SK-N-SH treated with all-trans-retinoic acid at 6 μM for 48 hours (cell line): ENCODE data around the gene DIAPH3.

Source experiments
- ESRRG ChIP-seq: fragments of 250-450 bp; sonication (Bioruptor Pico); IDR thresholded peaks from 2 replicates; pipeline ENCODE4 v1.6.1; 2021; ENCODE audit warnings: mild to moderate bottlenecking
- OSR1 ChIP-seq: fragments of 250-450 bp; sonication (Bioruptor Pico); IDR thresholded peaks from 2 replicates; pipeline ENCODE4 v1.8.0; 2022; ENCODE audit warnings: moderate library complexity, mild to moderate bottlenecking, inconsistent platforms
- PATZ1 ChIP-seq: fragments of 250-450 bp; sonication (Bioruptor Pico); IDR thresholded peaks from 2 replicates; pipeline ENCODE4 v1.8.0; 2020; ENCODE audit warnings: mild to moderate bottlenecking, moderate library complexity, borderline replicate concordance
- TF ChIP-seq, protein P1 (sequence below): fragments of 250-450 bp; sonication (Bioruptor Pico); IDR thresholded peaks from 2 replicates; pipeline ENCODE4 v1.5.1; 2021; ENCODE audit warnings: mild to moderate bottlenecking, moderate library complexity

GRCh38 chr13:60047918-60048317, 115.8 kb downstream of the DIAPH3 start:
- TF ChIP-seq, protein P1, sequence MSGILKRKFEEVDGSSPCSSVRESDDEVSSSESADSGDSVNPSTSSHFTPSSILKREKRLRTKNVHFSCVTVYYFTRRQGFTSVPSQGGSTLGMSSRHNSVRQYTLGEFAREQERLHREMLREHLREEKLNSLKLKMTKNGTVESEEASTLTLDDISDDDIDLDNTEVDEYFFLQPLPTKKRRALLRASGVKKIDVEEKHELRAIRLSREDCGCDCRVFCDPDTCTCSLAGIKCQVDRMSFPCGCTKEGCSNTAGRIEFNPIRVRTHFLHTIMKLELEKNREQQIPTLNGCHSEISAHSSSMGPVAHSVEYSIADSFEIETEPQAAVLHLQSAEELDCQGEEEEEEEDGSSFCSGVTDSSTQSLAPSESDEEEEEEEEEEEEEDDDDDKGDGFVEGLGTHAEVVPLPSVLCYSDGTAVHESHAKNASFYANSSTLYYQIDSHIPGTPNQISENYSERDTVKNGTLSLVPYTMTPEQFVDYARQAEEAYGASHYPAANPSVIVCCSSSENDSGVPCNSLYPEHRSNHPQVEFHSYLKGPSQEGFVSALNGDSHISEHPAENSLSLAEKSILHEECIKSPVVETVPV (CRISPR knock-in tag) = no peak
- TF ChIP-seq OSR1 (CRISPR knock-in tag) (no peak), ESRRG (CRISPR knock-in tag) (no peak), PATZ1 (CRISPR knock-in tag) (no peak)
